Stimulated activated CD4-positive, alpha-beta T cell treated with anti-CD3 and anti-CD28 coated beads, TNF-alpha, amount 100 ng/mL, for 48 hours (primary cell): ENCODE data around the gene SCD5.

Experiments
- DNase-seq, 3 donors: peaks; one replicate each; pipeline ENCODE4 v3.0.0-alpha.2; 2020; ENCODE audit warnings: low read depth in 3 of 3

SCD5 gene

GRCh38 chr4:82797040-82797404, 1.6 kb downstream of the SCD5 start:
- DNase-seq, result no peak

GRCh38 chr4:82792912-82793649, 5.5 kb downstream of the SCD5 start:
- DNase-seq, result no peak

- no peak for DNase-seq
Measured at GRCh38 chr4:82791179-82791578, 7.4 kb downstream of the SCD5 start.

- no peak for DNase-seq
Measured at GRCh38 chr4:82790060-82790660, 8.4 kb downstream of the SCD5 start.

- DNase-seq, result no peak
Measured at GRCh38 chr4:82789025-82789776, 9.4 kb downstream of the SCD5 start.

GRCh38 chr4:82787342-82787741, 11.3 kb downstream of the SCD5 start:
- DNase-seq, result no peak

GRCh38 chr4:82786828-82787227, 11.8 kb downstream of the SCD5 start:
- DNase-seq, result no peak

GRCh38 chr4:82785611-82786400, 12.8 kb downstream of the SCD5 start:
- no peak for DNase-seq

- DNase-seq, result no peak
Measured at GRCh38 chr4:82784681-82785610, 13.7 kb downstream of the SCD5 start.

GRCh38 chr4:82782626-82783345, 15.8 kb downstream of the SCD5 start:
- DNase-seq, result no peak

GRCh38 chr4:82780752-82781231, 17.8 kb downstream of the SCD5 start:
- DNase-seq, result no peak

- DNase-seq, result no peak
Measured at GRCh38 chr4:82780170-82780751, 18.3 kb downstream of the SCD5 start.

GRCh38 chr4:82779032-82779431, 19.6 kb downstream of the SCD5 start:
- no peak for DNase-seq

GRCh38 chr4:82777857-82778525, 20.6 kb downstream of the SCD5 start:
- DNase-seq, result no peak

- no peak for DNase-seq
Measured at GRCh38 chr4:82776925-82777542, 21.6 kb downstream of the SCD5 start.

GRCh38 chr4:82775243-82775642, 23.4 kb downstream of the SCD5 start:
- DNase-seq, result no peak

- DNase-seq, result no peak
Measured at GRCh38 chr4:82774711-82775171, 23.9 kb downstream of the SCD5 start.

- no peak for DNase-seq
Measured at GRCh38 chr4:82773057-82773456, 25.5 kb downstream of the SCD5 start.

GRCh38 chr4:82770607-82771006, 28.0 kb downstream of the SCD5 start:
- no peak for DNase-seq
